ENCODE results near the gene INSR.

Gene INSR

GRCh38 chr19:7280940-7281666 is 13.1 kb downstream of the INSR start:
- no peak for TF ChIP-seq POLR2A (IDR thresholded peaks at IDR 0.05; ENCODE audit: low read depth, low read length)
- DNase-seq (ENCODE audit: insufficient read length, low spot score): no peak
- FAIRE-seq: no peak

- FAIRE-seq: no peak
- TF ChIP-seq POLR2A (IDR thresholded peaks at IDR 0.05; ENCODE audit: low read depth, low read length): no peak
- DNase-seq (ENCODE audit: insufficient read length, low spot score): no peak
Observed at GRCh38 chr19:7272856-7273578, 21.2 kb downstream of the INSR start.

- DNase-seq (ENCODE audit: insufficient read length, low spot score) (no peak), FAIRE-seq (no peak)
- no peak for TF ChIP-seq POLR2A (IDR thresholded peaks at IDR 0.05; ENCODE audit: low read depth, low read length)
Observed at GRCh38 chr19:7268705-7269098, 25.5 kb downstream of the INSR start.

DNA sequence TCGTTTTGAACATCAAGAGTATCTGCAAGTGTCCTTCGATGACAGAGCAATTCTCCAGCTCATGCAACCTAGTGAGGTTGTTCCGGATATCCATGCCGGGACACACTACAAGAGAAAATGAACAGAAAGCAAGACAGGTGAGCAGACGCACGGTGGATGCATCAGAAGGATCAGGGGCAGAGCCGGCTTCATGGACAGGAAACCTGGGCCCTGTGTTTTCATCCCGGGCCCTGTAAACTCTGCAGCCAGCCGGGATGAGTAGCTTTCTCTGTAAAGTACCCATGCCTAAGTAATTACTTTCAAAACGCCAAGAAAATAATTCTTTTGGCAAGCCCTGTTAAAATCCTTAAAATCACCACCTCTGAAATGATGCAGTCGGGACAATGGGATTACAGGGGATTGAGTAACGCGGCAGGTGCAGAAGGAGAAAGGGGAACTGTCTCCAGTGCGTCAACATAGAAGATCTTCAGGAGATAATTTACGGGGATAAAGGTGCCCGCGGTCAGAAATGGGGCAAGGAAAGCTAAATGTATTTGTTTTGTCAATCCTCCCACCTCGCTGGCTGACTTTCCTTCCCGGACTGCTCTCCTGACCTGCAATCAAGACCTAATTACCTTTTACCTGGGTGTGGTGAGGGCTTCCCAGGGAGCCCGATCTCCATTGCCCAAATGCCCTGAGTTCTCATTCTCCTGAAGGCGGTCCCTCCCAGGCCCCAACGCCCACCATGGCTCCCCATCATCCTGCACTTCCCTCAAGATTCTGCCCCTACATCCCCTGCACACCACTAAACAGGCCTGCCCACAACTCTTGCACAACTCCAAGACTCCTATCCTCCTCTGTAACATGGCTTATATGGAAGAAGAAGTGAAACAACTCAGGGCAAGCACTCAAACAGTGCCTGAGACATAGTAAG is 26.2 kb downstream of the INSR start:
- FAIRE-seq: no peak
- no peak for DNase-seq (ENCODE audit: insufficient read length, low spot score)
- TF ChIP-seq POLR2A (IDR thresholded peaks at IDR 0.05; ENCODE audit: low read depth, low read length): no peak

DNA sequence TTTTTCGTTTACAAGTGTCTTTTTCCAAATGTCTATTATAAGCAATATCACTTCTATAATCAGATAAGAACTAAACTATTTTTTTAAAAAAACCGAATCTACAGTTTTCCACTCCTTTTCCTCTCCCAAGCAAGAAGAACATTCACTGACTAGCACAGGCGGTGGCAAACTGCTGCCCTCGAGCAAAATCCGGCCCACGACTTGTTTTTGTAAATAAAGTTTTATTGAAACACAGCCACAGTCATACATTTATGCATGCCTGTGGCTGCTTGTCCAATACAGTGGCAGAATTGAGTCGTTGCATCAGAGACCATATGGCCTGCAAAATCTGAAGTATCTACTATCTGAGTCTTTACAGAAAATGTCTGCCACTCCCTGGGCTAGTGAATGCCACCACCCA is 27.4 kb downstream of the INSR start:
- no peak for FAIRE-seq
- no peak for TF ChIP-seq POLR2A (IDR thresholded peaks at IDR 0.05; ENCODE audit: low read depth, low read length)
- no peak for DNase-seq (ENCODE audit: insufficient read length, low spot score)

GRCh38 chr19:7265963-7266362 is 28.3 kb downstream of the INSR start:
- no peak for FAIRE-seq
- no peak for TF ChIP-seq POLR2A (IDR thresholded peaks at IDR 0.05; ENCODE audit: low read depth, low read length)

DNA sequence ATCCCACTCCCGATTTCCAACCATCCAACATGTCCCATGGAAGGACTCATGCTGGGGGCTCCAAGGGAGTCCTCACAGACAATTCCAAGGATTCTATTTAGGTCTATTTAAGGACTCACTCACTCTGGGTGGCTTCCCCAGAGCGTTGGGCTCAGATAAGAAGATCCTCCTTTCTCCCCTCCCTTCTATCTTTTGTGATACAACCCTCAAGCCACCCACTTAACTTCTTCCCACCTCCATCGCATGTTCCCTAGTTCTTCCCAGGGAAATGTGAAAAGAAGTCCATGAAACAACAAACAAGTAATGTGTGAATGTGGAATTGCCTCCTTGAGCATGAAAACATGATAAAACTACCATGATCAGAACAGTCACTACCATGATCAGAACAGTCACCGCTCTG is 29.4 kb downstream of the INSR start:
- no peak for TF ChIP-seq POLR2A (IDR thresholded peaks at IDR 0.05; ENCODE audit: low read depth, low read length)
- DNase-seq (ENCODE audit: insufficient read length, low spot score) (no peak), FAIRE-seq (no peak)

More at GRCh38 chr19:7265963-7266362, 28.3 kb downstream of the INSR start:
- DNase-seq (ENCODE audit: insufficient read length, low spot score): no peak

DNA sequence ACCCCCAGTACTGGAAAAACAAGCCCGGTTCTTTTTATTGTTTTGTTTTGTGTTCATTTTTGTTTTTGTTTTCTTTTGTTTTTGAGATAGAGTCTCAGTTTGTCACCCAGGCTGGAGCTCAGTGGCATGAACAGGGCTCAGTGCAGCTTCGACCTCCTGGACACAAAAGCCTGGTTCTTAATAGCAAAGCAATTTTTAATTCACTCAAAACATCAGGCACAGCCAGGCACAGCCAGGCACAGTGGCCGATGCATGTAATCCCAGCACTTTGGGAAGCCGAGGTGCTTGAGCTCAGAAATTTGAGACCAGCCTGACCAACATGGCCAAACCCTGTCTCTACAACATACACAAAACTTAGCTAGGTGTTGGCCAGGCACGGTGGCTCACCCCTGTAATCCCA is 30.7 kb downstream of the INSR start:
- TF ChIP-seq POLR2A (IDR thresholded peaks at IDR 0.05; ENCODE audit: low read depth, low read length): no peak
- FAIRE-seq (no peak), DNase-seq (ENCODE audit: insufficient read length, low spot score) (no peak)

GRCh38 chr19:7263066-7263465 is 31.1 kb downstream of the INSR start:
- no peak for TF ChIP-seq POLR2A (IDR thresholded peaks at IDR 0.05; ENCODE audit: low read depth, low read length)
- no peak for DNase-seq (ENCODE audit: insufficient read length, low spot score)
- no peak for FAIRE-seq

DNA sequence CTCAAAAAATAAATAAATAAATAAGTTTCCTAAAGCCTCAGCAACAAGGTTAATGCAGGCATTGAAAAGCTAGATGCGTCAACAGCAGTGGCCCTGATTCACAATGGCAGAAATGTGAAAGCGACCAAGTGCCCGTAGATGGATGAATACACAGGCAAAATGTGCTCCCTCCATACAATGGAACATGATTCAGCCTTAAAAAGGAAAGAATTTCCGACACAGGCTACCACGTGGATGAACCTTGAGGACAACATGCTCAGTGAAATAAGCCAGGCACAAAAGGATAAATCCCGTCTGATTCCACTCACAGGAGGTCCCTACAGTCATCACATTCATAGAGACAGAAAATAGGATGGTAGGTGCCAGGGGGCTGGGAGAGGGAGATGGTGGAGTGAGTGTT is 31.7 kb downstream of the INSR start:
- DNase-seq (ENCODE audit: insufficient read length, low spot score) (no peak), FAIRE-seq (no peak)

GRCh38 chr19:7260161-7260560 is 34.1 kb downstream of the INSR start:
- DNase-seq (ENCODE audit: insufficient read length, low spot score) (no peak), FAIRE-seq (no peak)
- TF ChIP-seq POLR2A (IDR thresholded peaks at IDR 0.05; ENCODE audit: low read depth, low read length): no peak

More for the DNA sequence above, 31.7 kb downstream of the INSR start:
- no peak for TF ChIP-seq POLR2A (IDR thresholded peaks at IDR 0.05; ENCODE audit: low read depth, low read length)

GRCh38 chr19:7258840-7259395 is 35.3 kb downstream of the INSR start:
- DNase-seq (ENCODE audit: insufficient read length, low spot score) (no peak), FAIRE-seq (no peak)
- TF ChIP-seq POLR2A (IDR thresholded peaks at IDR 0.05; ENCODE audit: low read depth, low read length): no peak

DNA sequence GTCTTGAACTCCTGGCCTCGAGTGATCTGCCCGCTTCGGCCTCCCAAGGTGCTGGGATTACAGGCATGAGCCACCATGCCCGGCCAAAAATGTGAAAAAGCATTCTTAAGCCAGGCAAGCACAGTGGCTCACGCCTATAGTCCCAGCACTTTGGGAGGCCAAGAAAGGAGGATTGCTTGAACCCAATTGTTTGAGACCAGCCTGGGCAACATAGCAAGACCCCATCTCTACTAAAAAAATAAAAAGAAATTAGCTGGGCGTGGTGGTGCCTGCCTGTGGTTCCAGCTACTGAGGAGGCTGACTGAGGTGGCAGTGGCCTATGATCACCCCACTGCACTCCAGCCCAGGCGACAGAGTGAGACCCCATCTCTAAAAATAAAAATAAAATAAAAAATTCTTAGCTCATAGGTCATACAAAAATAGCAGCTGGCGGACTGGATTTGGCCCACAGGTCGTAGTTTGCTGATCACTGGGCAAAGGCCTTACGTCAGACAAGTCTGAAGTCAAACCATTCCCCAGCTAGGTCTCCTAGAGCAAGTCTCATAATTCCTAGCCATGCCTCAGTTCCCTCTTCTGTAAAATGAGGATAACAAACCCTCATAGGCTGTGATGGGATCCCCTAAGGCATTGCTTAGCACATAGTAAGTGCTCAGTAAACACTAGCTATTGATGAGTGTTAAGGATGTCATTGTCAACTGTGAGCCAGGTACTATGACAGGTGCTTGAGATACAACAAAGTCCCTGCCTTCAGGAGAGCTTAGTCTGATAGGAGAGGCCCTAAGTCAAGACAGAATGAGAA is 36.0 kb downstream of the INSR start:
- TF ChIP-seq POLR2A (IDR thresholded peaks at IDR 0.05; ENCODE audit: low read depth, low read length): no peak
- FAIRE-seq: no peak
- no peak for DNase-seq (ENCODE audit: insufficient read length, low spot score)

Data from H54 (cell line).